Endothelial cell of umbilical vein (primary cell): Measurements from ENCODE around the gene INTS6.

Experiments used
- EZH2 ChIP-seq: IDR thresholded peaks from 2 replicates; pipeline ENCODE4 v1.6.1; 2012; ENCODE audit warnings: borderline replicate concordance, low read depth, mild to moderate bottlenecking, moderate library complexity, low read length, inconsistent platforms; ENCODE audit not compliant: severe bottlenecking
- FOS ChIP-seq: IDR thresholded peaks from 2 replicates; pipeline ENCODE4 v1.6.1; 2011; ENCODE audit warnings: mild to moderate bottlenecking, low read length, moderate library complexity, borderline replicate concordance; ENCODE audit not compliant: insufficient read depth
- GATA2 ChIP-seq: IDR thresholded peaks from 2 replicates; pipeline ENCODE4 v1.7.0; 2011; ENCODE audit warnings: low read depth, mild to moderate bottlenecking, moderate library complexity, mixed read lengths, low read length; ENCODE audit not compliant: insufficient read length, insufficient read depth
- JUN ChIP-seq: IDR thresholded peaks from 2 replicates; pipeline ENCODE4 v1.6.1; 2011; ENCODE audit warnings: borderline replicate concordance, low read depth; ENCODE audit not compliant: insufficient read length, insufficient read depth
- POLR2A ChIP-seq: IDR thresholded peaks from 2 replicates; pipeline ENCODE4 v1.6.1; 2012; ENCODE audit warnings: low read depth, mild to moderate bottlenecking, control low read depth, low read length
- POLR2AphosphoS5 ChIP-seq: IDR thresholded peaks from 2 replicates; pipeline ENCODE4 v1.6.1; 2012; ENCODE audit warnings: low read depth, mild to moderate bottlenecking, control low read depth, low read length, moderate library complexity; ENCODE audit not compliant: insufficient read depth
- TF ChIP-seq, protein P1 (sequence below), 2 donors: IDR thresholded peaks; 1 replicate in 1 of 2; 2 replicates in 1 of 2; pipeline ENCODE4 v1.5.1; 2011; ENCODE audit warnings: low read length in 2 of 2, mild to moderate bottlenecking in 2 of 2, moderate library complexity in 2 of 2, control low read depth in 1 of 2, inconsistent platforms in 1 of 2, low read depth in 1 of 2; ENCODE audit not compliant: insufficient read depth in 1 of 2; ENCODE audit errors: extremely low read depth in 1 of 2
- TF ChIP-seq, protein P2 (sequence below): IDR thresholded peaks from 2 replicates; pipeline ENCODE4 v1.6.1; 2011; ENCODE audit not compliant: insufficient read depth, insufficient read length

DNA sequence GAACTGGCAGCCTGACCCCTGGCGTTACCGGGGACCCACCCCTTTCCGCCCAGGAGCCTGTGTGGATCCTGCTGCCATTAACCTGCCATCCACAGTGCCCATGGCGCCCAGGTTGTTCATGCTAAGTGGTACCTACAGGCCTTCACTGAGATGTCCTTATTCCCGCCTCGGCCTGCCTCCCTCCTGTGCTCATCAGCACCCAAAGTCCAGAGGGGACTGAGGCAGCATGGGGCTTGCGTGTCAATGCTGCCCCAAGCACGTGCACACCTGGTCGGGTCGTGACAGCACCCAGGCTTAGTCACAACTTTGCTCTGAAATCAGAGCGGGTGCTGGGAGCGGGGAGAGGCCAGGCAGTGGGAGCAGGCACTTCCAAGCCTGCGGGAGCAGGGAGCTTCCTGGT is 3.7 kb upstream of the INTS6 start:
- TF ChIP-seq, protein P1, sequence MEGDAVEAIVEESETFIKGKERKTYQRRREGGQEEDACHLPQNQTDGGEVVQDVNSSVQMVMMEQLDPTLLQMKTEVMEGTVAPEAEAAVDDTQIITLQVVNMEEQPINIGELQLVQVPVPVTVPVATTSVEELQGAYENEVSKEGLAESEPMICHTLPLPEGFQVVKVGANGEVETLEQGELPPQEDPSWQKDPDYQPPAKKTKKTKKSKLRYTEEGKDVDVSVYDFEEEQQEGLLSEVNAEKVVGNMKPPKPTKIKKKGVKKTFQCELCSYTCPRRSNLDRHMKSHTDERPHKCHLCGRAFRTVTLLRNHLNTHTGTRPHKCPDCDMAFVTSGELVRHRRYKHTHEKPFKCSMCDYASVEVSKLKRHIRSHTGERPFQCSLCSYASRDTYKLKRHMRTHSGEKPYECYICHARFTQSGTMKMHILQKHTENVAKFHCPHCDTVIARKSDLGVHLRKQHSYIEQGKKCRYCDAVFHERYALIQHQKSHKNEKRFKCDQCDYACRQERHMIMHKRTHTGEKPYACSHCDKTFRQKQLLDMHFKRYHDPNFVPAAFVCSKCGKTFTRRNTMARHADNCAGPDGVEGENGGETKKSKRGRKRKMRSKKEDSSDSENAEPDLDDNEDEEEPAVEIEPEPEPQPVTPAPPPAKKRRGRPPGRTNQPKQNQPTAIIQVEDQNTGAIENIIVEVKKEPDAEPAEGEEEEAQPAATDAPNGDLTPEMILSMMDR (IDR thresholded peaks at IDR 0.05; ENCODE audit: extremely low read depth in 1 of 2, insufficient read depth in 1 of 2, low read depth in 1 of 2, low read length in 2 of 2), result no peak
- TF ChIP-seq EZH2 (no peak), FOS (no peak), POLR2A (no peak), JUN (no peak), POLR2AphosphoS5 (no peak), GATA2 (no peak)
- TF ChIP-seq, protein P2, sequence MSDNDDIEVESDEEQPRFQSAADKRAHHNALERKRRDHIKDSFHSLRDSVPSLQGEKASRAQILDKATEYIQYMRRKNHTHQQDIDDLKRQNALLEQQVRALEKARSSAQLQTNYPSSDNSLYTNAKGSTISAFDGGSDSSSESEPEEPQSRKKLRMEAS, result no peak
